Lower leg skin (tissue), 3 donors: ENCODE data around the gene MAJIN.

Source experiments
- POLR2A ChIP-seq, 2 donors: fragments of 450-650 bp; IDR thresholded peaks; one replicate each; pipeline ENCODE4 v1.6.1; 2016 to 2017; ENCODE audit warnings: antibody characterized with exemption in 2 of 2, mild to moderate bottlenecking in 1 of 2, moderate library complexity in 1 of 2
- TF ChIP-seq, protein P1 (sequence below), 3 donors: fragments of 450-650 bp; IDR thresholded peaks; one replicate each; pipeline ENCODE4 v1.5.1; 2016; ENCODE audit warnings: antibody characterized with exemption in 3 of 3, mild to moderate bottlenecking in 3 of 3, moderate library complexity in 2 of 3

DNA sequence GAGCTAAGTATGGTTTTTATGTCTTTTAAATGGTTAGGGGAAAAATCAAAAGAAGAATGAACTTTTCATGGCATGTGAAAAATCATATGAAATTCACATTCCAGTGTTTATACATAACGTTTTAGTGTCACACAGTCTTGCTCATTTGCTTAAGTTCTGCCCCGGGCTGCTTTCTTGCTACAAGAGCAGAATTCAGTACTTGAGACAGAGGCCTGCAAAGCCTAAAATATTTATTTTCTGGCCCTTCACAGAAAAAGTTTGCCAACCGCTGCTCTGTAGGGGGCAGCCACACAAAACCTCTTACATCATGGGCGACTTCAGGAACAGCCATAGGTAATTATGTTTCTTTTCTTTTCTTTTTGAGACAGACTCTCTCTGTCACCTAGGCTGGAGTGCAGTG lies 53.9 kb downstream of the MAJIN start:
- TF ChIP-seq, protein P1, sequence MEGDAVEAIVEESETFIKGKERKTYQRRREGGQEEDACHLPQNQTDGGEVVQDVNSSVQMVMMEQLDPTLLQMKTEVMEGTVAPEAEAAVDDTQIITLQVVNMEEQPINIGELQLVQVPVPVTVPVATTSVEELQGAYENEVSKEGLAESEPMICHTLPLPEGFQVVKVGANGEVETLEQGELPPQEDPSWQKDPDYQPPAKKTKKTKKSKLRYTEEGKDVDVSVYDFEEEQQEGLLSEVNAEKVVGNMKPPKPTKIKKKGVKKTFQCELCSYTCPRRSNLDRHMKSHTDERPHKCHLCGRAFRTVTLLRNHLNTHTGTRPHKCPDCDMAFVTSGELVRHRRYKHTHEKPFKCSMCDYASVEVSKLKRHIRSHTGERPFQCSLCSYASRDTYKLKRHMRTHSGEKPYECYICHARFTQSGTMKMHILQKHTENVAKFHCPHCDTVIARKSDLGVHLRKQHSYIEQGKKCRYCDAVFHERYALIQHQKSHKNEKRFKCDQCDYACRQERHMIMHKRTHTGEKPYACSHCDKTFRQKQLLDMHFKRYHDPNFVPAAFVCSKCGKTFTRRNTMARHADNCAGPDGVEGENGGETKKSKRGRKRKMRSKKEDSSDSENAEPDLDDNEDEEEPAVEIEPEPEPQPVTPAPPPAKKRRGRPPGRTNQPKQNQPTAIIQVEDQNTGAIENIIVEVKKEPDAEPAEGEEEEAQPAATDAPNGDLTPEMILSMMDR (IDR thresholded peaks at IDR 0.05) = no peak
- TF ChIP-seq POLR2A (IDR thresholded peaks at IDR 0.05) = no peak
